SIG-M5 treated with dmso at 0.1 percent for 504 hours (cell line): ENCODE results near the gene GPR150.
A peak's percentile ranks its signal among the peaks of the same experiment; 100 is the strongest.

Experiments used
- DNase-seq: peaks from one replicate; lab custom pipeline; 2025; ENCODE audit not compliant: unreplicated experiment; lab: John Stamatoyannopoulos, UW

The GPR150 gene

DNA sequence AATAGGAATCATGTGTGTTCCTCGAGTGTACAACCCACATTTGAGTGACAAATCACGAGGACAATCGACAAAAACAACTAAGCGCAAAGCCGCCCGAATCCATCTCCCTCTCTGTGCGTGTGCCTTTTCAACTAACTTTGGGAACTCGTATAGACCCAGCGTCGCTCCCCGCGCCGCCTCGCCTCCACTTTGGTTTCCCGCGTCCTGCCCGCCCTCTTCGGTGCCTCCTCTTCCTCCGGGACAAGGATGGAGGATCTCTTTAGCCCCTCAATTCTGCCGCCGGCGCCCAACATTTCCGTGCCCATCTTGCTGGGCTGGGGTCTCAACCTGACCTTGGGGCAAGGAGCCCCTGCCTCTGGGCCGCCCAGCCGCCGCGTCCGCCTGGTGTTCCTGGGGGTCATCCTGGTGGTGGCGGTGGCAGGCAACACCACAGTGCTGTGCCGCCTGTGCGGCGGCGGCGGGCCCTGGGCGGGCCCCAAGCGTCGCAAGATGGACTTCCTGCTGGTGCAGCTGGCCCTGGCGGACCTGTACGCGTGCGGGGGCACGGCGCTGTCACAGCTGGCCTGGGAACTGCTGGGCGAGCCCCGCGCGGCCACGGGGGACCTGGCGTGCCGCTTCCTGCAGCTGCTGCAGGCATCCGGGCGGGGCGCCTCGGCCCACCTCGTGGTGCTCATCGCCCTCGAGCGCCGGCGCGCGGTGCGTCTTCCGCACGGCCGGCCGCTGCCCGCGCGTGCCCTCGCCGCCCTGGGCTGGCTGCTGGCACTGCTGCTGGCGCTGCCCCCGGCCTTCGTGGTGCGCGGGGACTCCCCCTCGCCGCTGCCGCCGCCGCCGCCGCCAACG lies at the start of gene GPR150:
Gene GPR150, plus strand, starts transcription at position 58 of the 840 bp plus-strand sequence. Its CDS starts 189 bp downstream, at position 247.
- DNase-seq: peak; percentile 36

DNA sequence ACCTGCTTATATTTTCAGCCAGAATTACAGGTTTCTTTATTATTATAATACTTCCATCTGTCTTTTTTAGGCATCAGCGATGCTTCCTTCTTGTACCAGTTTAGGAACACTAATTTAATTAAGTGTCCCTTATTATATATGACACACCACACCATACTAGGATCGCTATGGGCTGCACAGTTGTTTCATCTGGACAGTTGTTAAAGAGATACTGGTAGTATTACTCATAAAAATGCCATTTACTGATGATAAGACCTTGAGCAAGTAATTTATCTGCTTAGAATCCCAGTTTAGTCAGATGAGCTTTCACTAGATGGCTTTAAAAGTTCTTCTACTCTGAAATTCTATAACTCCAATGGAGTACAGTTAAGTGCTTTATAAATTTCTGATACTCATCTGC lies 47.9 kb upstream of the GPR150 start:
- no peak for DNase-seq

DNA sequence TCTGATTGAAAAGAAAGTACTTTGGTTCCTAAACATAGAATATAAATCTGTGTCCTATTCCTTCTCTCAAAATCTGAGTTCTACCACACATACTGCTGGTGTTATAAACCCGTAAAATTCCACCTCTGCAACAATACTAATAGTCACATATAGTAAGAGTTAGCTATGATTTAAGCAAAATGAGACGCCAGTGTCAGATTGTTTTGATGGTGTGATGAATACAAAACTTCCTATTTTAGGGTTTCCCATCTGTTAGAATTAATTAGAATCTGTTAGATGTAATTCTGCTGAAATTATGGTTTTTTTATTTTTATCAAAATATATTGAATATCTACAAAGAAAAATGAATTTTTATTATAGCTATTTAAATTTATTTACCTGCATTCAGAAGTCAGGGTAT lies 38.3 kb upstream of the GPR150 start:
- DNase-seq: no peak

DNA sequence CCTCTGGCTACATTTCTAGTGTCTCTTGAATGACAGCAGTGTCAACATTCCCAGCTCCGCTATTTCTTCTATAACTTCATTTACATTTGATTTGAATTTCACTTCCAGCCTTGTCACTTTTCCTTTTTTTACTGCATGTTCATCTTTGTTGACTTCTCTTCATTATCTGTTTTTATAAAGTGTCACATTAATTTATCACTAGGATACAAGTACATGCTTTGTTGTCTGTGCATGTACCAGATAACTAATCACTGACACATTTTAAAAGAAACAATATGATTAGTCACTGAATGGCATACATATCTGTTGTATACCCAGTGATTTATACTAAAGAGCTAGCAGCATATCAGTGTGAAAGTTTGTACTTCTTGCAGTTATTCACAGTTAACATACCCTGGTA lies 35.9 kb upstream of the GPR150 start:
- no peak for DNase-seq

DNA sequence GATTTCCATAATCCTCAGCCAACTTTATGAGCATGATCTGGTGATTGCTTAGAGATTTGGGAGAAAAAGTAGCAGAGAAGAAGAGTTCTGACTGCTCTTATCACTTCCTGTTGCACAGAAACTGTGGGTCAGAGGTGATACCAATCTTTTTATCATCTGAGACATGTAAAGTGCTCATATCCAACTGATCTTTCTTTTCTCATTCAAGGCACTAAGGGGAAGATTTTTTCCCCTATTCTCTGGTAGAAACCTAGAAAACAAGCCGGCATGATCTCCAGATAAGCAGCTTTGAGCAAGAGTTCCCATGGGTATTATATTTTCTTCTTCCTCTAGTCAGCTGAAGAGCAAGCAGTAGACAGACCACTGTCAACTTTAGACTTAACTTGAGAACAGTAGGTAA lies 29.0 kb upstream of the GPR150 start:
- DNase-seq: no peak

DNA sequence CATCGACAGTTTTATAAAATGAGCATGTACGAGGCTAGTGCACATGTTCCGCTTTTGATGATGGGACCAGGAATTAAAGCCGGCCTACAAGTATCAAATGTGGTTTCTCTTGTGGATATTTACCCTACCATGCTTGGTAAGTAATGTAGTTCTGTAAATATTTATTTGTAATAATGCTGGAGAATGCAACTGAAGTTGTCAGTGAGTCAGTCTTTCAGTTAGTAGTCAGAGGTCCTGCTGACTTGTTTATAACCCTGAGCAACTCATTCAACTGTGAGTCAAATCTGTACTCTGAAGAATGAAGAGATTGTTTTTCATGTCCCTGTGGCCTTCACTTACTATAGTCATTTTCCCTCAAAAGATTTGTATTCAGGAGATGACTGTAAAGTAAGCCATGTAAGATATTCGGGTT lies 28.4 kb upstream of the GPR150 start:
- DNase-seq: no peak

DNA sequence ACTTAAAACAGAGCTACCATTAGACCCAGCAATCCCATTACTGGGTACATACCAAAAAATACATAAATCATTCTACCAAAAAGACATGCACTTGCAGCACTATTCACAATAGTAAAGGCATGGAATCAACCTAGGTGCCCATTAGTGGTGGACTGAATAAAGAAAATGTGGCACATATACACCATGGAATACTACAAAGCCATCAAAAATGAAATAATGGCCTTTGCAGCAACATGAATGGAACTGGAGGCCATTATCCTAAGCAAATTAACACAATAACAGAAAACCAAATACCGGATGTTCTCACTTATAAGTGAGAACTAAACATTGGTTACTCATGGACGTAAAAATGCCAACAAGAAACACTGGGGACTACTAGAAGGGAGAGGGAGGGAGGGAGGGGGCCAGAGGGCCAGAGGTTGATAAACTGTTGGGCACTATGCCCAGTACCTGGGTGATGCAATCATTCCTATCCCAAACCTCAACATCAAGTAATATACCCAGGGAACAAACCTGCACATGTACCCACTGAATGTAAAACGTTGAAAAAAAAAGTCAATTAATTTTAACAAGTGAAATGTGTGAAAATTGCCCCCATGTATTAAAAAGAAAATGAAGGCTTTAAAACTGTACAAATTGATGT lies 24.5 kb upstream of the GPR150 start:
- DNase-seq: no peak

DNA sequence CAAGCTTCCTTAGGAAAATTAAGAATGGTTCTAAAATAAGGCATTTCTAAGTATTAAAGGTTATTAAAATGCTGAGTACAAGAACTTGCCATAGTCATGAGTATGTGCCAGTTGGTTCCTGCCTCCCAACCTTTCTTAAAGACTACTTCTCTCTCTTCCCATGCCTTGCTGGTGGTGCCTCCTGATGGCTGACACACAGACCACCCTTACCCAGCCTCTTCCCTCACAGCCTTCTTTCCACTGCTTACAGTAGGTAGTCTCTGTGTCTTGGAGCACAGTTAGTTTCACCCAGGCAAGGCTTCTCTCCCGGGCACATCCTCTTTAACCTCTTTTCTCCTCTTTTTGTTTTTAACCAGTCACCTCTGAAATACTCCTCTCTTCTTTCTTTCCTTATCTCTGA lies 20.6 kb upstream of the GPR150 start:
- no peak for DNase-seq

DNA sequence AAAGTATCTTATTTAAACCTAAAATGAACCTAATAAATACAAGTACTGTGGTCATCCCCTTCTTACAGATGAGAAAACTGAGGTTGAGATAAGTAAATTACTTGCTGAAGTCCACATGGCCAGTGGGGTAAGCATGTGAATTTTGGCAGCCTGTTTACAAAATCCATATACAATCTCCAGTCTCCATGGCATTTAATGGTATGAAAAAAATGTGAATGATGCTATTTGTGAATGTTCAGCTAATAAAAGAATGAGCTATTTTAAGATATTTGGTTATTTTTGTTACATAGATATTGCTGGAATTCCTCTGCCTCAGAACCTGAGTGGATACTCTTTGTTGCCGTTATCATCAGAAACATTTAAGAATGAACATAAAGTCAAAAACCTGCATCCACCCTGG lies 19.3 kb upstream of the GPR150 start:
- DNase-seq: no peak

DNA sequence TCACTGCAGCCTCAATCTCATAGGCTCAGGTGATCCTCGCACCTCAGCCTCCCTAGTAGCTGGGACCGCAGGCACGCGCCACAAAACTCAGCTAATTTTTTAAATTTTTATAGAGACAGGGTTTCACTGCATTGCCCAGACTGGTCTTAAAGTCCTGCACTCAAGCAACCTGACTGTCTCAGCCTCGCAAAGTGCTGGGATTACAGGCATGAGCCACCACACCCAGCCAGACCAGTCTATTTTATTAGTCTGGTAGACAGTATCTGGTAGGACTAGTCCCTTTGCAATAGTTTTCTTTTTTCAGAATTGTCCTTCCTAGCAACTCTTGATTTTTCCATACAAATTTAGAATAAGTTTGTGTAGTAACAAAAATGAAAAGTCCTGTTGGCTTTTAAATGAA lies 14.1 kb upstream of the GPR150 start:
- DNase-seq: no peak

DNA sequence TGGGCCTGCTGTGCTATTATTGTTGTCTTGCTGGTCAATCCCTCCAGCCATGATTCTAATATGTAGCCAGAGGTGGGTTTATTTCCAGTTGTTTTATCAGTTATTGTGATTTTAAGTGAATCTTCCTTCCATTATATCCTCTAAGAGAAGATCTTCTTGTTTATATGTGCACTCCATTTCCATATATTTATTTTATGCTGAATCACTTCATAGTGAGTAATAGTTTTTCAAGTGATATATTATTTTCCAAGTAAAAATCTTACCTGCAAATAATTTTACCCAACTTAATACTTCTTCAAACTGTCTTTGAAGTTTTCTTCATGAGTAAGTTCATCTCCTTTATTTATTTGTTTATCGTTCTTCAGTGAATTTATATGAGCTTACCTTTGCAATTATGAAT lies 13.5 kb upstream of the GPR150 start:
- DNase-seq: no peak

DNA sequence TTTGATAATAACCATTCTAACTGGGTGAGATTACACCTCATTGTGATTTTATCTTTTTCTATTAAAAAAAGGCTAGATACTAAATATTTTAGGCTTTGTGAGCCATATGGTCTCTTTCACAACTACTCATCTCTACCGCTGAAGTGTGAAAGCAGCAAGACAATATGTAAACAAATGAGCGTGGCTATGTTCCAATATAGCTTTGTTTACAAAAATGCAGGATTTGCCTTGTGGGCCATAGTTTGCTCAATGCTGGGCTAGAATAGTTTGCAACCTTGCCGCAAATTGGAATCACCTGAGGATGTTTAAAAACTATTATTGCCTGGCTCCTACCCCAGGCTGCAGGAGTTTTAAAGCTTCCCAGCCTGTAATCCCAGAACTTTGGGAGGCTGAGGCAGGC lies 10.2 kb upstream of the GPR150 start:
- no peak for DNase-seq

DNA sequence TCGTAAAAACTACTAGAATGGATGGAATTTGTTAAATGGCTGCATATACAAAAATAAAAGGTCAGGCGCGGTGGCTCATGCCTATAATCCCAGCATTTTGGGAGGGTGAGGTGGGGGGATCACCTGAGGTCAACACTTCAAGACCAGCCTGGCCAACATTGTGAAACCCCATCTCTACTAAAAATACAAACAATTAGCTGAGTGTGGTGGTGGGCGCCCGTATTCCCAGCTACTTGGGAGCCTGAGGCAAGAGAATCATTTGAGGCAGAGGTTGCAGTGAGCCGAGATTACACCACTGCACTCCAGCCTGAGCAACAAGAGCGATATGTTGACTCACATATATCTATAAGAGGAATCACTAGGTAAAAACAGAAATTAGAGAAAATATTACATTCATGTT lies 9.3 kb upstream of the GPR150 start:
- no peak for DNase-seq

DNA sequence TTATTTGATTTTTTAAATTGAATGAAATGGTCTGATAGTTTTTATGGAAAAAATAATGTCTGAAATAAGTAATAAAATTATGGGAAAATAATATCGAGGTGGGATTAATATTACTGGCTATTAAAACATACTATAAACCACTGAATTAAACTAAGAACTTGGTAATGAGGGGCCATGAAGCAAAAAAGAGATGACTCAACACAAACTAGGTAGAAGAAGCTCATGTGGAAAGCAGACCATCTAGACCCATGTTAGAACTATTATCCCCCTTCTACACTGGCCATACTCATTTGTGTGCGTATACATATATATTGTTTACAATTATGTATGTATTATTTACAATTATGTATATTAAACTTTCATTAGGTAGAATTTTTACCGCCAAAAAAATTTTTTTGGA lies 8.5 kb upstream of the GPR150 start:
- DNase-seq: no peak

DNA sequence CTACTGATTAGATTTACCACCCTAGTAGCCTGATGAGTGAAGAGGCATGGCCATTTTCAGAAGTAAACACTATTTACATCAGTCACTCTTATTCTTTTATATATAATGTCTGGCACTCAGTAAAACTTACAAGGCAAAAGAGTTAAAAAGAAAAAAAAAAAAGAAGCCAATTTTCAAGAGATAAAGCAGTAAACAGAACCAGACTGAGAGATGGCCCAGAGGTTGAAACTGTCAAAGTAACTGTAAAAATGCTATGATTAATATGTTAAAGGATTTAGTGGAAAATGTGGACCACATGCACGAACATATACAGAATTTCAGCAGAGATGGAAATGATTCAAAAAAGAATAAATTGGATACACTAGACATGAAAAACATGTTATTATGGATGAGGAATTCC lies 6.4 kb upstream of the GPR150 start:
- DNase-seq: no peak

DNA sequence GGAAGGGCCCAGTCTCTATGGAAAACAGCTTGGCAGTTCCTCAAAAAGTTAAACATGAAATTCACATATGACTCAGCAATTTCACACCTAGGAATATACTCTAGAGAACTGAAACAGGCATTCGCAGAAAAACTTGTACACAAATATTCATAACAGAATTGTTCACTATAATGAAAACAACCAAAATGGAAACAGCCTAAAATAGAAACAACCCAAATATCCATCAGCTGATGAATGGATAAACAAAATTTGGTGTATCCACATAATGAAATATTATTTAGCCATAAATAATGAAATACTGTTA lies 4.8 kb upstream of the GPR150 start:
- DNase-seq: no peak

DNA sequence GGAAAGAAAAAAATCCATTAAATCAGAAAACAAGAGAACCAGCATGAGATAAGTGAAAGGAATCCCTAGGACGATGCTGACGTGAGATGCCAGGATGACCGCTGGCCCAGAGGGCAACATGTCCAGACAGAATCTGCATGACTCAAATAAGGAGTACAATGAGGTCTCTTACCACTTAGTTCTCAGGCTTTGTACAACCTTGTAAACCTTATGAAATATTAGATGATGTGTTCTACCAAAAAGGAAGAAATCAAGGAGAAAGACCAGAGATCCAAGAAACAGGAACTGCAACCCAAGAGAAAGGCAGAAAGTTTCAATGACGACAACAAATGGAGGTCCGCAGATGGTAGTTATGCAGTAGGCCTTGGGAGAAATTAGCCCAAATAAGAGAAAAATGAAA lies 2.8 kb upstream of the GPR150 start:
- no peak for DNase-seq

DNA sequence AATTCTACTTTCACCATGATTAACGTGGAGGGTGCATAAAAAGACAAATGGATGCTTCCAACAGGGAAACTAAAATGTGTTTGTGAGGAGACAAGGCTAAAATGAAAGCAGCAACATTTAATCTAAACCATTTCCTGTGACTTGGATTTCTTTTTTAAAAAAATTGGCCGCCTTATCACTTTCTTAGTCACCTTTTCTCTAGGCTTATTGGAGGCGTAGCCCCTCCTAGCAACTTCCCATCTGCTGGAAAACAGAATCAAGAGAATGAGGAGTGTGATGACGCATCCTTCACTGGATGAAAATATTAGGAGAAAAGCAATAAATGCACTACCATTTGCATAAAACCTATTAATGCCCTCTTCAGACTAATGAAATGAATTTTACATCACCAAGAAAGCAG lies 791 bp upstream of the GPR150 start:
- DNase-seq: no peak

DNA sequence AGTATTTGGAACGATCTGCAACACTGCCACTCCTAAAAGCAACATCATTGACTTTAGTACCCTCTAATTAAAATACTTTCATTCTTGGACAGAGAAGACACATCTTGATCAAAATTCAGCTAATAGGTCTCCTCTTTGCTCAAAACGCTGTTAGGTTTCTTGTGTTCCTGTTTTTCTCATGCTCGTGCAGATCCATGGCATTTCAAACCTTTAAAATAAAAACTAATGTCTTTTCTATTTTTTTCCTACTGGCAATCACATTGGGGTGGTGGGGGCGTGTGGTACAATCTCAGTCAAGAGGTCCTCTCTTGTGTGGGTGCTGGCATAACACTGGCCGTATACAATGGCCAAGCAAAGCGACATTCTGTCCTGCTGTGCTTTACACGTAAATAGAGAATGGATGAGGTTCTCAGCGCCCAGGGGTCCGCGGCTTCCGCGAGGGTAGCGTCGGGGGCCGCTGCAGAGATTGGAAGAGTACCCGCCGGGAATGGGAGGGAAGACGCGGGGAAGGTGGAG lies 315 bp upstream of the GPR150 start:
- no peak for DNase-seq

DNA sequence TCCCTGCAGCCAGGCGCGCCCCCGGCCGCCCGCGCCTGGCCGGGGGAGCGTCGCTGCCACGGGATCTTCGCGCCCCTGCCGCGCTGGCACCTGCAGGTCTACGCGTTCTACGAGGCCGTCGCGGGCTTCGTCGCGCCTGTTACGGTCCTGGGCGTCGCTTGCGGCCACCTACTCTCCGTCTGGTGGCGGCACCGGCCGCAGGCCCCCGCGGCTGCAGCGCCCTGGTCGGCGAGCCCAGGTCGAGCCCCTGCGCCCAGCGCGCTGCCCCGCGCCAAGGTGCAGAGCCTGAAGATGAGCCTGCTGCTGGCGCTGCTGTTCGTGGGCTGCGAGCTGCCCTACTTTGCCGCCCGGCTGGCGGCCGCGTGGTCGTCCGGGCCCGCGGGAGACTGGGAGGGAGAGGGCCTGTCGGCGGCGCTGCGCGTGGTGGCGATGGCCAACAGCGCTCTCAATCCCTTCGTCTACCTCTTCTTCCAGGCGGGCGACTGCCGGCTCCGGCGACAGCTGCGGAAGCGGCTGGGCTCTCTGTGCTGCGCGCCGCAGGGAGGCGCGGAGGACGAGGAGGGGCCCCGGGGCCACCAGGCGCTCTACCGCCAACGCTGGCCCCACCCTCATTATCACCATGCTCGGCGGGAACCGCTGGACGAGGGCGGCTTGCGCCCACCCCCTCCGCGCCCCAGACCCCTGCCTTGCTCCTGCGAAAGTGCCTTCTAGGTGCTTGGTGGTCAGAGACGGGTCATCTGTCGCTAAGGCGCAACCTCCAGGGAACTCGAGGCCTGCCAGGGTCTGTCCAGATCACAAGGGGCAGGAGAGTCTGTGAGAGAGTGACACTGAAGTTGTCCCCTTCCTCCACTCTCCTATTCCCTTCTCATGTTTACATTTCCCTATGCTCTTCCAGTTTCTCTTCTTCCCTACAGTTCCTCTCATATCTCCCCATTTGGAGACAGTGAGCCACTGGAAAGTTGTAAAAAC lies 1.3 kb downstream of the GPR150 start:
- no peak for DNase-seq

DNA sequence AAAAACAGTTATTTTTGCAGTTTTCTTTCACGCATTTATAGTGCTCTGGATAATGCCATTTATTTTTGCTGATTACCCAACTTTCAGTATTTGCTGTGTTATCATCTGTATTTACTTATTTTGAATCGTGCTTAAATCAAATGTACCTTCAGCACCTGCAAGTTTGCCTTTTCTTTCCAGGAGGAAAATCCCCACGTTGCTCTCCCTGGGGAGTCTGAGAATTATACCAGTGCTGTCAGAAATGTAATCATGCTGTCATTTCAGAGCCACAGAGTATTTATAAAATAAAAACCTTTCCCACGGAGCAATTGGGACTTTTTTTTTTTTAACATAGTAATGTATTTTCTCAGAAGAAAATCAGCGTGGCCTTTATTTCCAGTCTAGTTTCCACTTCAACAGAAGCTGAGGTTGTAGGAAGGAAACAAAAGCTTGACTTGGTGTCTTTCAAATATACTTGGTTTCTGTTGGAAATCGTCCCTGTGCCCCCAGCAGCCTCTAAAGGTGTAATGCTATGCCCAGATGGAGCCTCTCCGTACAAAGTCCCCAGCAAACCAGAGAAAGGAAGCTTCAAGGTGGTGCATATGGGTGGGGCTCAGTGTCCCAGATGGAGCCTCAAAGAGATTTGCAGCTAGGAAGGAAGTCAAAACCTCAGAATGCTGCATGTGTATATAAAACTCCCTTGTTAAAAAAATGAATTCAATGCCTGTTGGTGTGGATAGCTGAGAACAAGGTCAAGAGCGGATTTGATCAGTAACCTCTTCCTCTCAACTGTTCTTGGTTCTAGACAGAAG lies 2.1 kb downstream of the GPR150 start:
- no peak for DNase-seq
